ENCODE data around the gene NKPD1.

GRCh38 chr19:45152504-45153338, 8.1 kb downstream of the NKPD1 start:
- TF ChIP-seq CTCF (optimal IDR thresholded peaks at IDR 0.05 in 1 of 3, IDR thresholded peaks at IDR 0.05 in 1 of 3, conservative IDR thresholded peaks at IDR 0.05 in 1 of 3; ENCODE audit: extremely low read depth in 1 of 3, insufficient read depth in 2 of 3, low read length in 3 of 3) (no peak), EZH2 (IDR thresholded peaks at IDR 0.05; ENCODE audit: low read length) (no peak)

Data from keratinocyte (primary cell).